Measurements from ENCODE around the gene NPPC. TPM values are rescaled to one million over a fixed set of nuclear protein-coding genes. Genes with fewer than 3 reads are reported as not detected.
"Not testable (repeated sequence)": the region's sequence is repeated elsewhere in the genome, so short reads cannot be mapped to it uniquely, and the experiment has no call there.

Gene NPPC
- total RNA-seq, 1 donor from 2014 or later = 0.23 TPM

- no peak for DNase-seq (ENCODE audit: low spot score)
- Mint-ChIP-seq H3K4me1 (ENCODE audit: low read depth) (no peaks in the 10 kb centered on the region), H3K27ac (no peak overlapping the region), H3K9me3 (no peaks in the 10 kb centered on the region), H3K4me3 (ENCODE audit: low read depth) (no peak overlapping the region), H3K27me3 (ENCODE audit: low read depth) (peaks cover 19% of the 10 kb centered on the region), H3K36me3 (ENCODE audit: low read depth) (no peaks in the 10 kb centered on the region)
- intact Hi-C loops (cut with micrococcal nuclease) = no loop called here
Measured at GRCh38 chr2:231947694-231948093, 21.5 kb upstream of the NPPC start.

DNA sequence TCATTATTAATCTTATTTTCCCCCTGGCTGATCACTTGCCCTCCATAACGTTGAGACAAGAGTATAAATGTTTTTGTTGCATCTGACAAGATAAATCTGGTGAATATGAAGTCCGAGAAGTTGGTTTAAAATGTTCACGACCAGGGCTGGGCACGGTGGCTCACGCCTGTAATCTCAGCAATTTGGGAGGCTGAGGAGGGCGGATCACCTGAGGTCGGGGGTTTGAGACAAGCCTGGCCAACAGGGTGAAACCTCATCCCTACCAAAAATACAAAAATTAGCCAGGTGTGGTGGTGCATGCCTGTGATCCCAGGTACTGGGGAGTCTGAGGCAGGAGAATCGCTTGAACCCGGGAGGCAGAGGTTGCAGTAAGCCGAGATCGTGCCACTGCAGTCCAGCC lies 20.9 kb upstream of the NPPC start:
- DNase-seq (ENCODE audit: low spot score); H3K4me1 Mint-ChIP-seq (ENCODE audit: low read depth); intact Hi-C loops (cut with micrococcal nuclease); H3K4me3 Mint-ChIP-seq (ENCODE audit: low read depth); H3K36me3 Mint-ChIP-seq (ENCODE audit: low read depth); H3K27ac Mint-ChIP-seq; H3K9me3 Mint-ChIP-seq: not testable (repeated sequence)
- peaks cover 19% of the 10 kb centered on the region for H3K27me3 Mint-ChIP-seq (ENCODE audit: low read depth)

GRCh38 chr2:231946241-231946814 lies 20.1 kb upstream of the NPPC start:
- no peak for DNase-seq (ENCODE audit: low spot score)
- H3K9me3 Mint-ChIP-seq = no peaks in the 10 kb centered on the region
- H3K4me3 Mint-ChIP-seq (ENCODE audit: low read depth) = no peak overlapping the region
- intact Hi-C loops (cut with micrococcal nuclease) = no loop called here
- peaks cover 13% of the 10 kb centered on the region for H3K27me3 Mint-ChIP-seq (ENCODE audit: low read depth)
- H3K27ac Mint-ChIP-seq = no peak overlapping the region
- H3K36me3 Mint-ChIP-seq (ENCODE audit: low read depth) = no peaks in the 10 kb centered on the region
- H3K4me1 Mint-ChIP-seq (ENCODE audit: low read depth) = no peaks in the 10 kb centered on the region

- no peak for DNase-seq (ENCODE audit: low spot score)
- intact Hi-C loops (cut with micrococcal nuclease) = no loop called here
- Mint-ChIP-seq H3K36me3 (ENCODE audit: low read depth) (no peaks in the 10 kb centered on the region), H3K4me1 (ENCODE audit: low read depth) (no peaks in the 10 kb centered on the region), H3K4me3 (ENCODE audit: low read depth) (no peak overlapping the region), H3K27me3 (ENCODE audit: low read depth) (peaks cover 5% of the 10 kb centered on the region), H3K27ac (no peak overlapping the region), H3K9me3 (no peaks in the 10 kb centered on the region)
Measured at GRCh38 chr2:231942180-231942579, 16.0 kb upstream of the NPPC start.

DNA sequence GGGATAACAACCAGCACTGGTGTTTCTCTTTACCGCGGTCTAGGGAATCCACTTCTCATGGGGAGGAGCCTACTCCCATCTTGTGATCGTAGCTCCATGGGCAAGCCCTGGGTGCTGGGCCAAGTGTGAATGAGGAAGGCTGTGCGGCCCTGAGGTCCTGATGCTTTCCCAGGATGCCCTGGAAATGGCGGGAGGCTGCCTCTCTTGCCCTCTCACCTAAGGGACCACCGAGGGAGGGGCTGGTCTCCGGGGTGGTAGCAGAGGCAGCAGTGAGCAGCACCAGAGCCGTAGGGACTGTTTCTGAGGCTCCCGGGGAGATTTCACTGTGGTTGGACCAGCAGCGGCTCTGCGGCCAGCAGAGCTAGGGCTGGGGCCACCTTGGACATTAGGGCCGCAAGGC lies 15.5 kb upstream of the NPPC start:
- Mint-ChIP-seq H3K4me1 (ENCODE audit: low read depth) (no peaks in the 10 kb centered on the region), H3K27me3 (ENCODE audit: low read depth) (peaks cover 6% of the 10 kb centered on the region), H3K36me3 (ENCODE audit: low read depth) (no peaks in the 10 kb centered on the region), H3K27ac (no peak overlapping the region), H3K9me3 (no peaks in the 10 kb centered on the region), H3K4me3 (ENCODE audit: low read depth) (no peak overlapping the region)
- intact Hi-C loops (cut with micrococcal nuclease) = no loop called here
- peak; percentile 3 for DNase-seq (ENCODE audit: low spot score)

GRCh38 chr2:231940795-231941194 lies 14.6 kb upstream of the NPPC start:
- Mint-ChIP-seq H3K9me3 (no peaks in the 10 kb centered on the region), H3K36me3 (ENCODE audit: low read depth) (no peaks in the 10 kb centered on the region), H3K27me3 (ENCODE audit: low read depth) (peaks cover 12% of the 10 kb centered on the region), H3K4me1 (ENCODE audit: low read depth) (no peaks in the 10 kb centered on the region), H3K27ac (no peak overlapping the region), H3K4me3 (ENCODE audit: low read depth) (no peak overlapping the region)
- peak; percentile 4 for DNase-seq (ENCODE audit: low spot score)
- intact Hi-C loops (cut with micrococcal nuclease) = no loop called here

GRCh38 chr2:231939022-231939421 lies 12.8 kb upstream of the NPPC start:
- Mint-ChIP-seq H3K4me3 (ENCODE audit: low read depth) (no peak overlapping the region), H3K9me3 (no peaks in the 10 kb centered on the region), H3K4me1 (ENCODE audit: low read depth) (no peaks in the 10 kb centered on the region), H3K36me3 (ENCODE audit: low read depth) (no peaks in the 10 kb centered on the region), H3K27ac (no peak overlapping the region), H3K27me3 (ENCODE audit: low read depth) (peaks cover 11% of the 10 kb centered on the region)
- DNase-seq (ENCODE audit: low spot score) = no peak
- intact Hi-C loops (cut with micrococcal nuclease) = no loop called here

DNA sequence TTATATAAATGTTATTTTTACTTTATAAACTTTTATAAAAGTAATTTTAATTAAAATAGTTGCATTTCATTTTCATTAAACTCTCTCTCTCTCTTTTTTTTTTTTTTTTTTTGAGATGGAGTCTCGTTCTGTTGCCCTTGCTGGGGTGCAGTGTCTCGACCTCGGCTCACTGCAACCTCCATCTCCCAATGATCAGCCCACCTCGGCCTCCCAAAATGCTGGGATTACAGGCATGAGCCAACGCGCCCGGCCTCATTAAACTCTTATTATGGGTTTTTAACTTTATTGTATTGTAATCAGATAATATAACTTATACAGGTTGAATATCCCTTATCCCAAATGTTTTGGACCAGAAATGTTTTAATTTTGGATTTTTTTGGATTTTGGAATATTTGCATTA lies 10.9 kb upstream of the NPPC start:
- peaks cover 10% of the 10 kb centered on the region for H3K27me3 Mint-ChIP-seq (ENCODE audit: low read depth)
- no peaks in the 10 kb centered on the region for H3K36me3 Mint-ChIP-seq (ENCODE audit: low read depth)
- intact Hi-C loops (cut with micrococcal nuclease) = no loop called here
- no peak for DNase-seq (ENCODE audit: low spot score)
- H3K9me3 Mint-ChIP-seq = no peaks in the 10 kb centered on the region
- no peak overlapping the region for H3K27ac Mint-ChIP-seq
- no peaks in the 10 kb centered on the region for H3K4me1 Mint-ChIP-seq (ENCODE audit: low read depth)
- no peak overlapping the region for H3K4me3 Mint-ChIP-seq (ENCODE audit: low read depth)

DNA sequence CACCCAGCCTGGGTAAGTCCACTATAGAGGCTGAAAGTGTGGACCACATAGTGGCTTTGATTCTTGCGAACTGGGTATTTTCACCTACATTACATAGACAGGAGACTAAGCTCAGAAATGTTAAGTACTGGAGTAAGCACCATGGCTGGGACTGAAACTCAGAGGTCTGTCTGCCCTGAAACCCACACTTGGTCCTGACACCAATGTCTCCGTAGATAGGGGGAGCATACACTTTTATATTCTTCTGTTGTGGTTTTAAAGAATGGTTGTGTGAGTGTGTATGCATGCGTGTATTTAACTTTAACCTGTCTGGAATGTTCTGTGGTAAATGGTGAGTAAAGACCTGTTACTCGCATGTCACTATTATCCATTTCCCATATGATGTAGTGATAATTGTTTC lies 10.3 kb upstream of the NPPC start:
- H3K4me1 Mint-ChIP-seq (ENCODE audit: low read depth) = no peaks in the 10 kb centered on the region
- no peaks in the 10 kb centered on the region for H3K36me3 Mint-ChIP-seq (ENCODE audit: low read depth)
- peaks cover 10% of the 10 kb centered on the region for H3K27me3 Mint-ChIP-seq (ENCODE audit: low read depth)
- intact Hi-C loops (cut with micrococcal nuclease) = no loop called here
- peak; percentile 6 for DNase-seq (ENCODE audit: low spot score)
- H3K4me3 Mint-ChIP-seq (ENCODE audit: low read depth) = no peak overlapping the region
- no peaks in the 10 kb centered on the region for H3K9me3 Mint-ChIP-seq
- no peak overlapping the region for H3K27ac Mint-ChIP-seq

GRCh38 chr2:231935815-231936214 lies 9.6 kb upstream of the NPPC start:
- no peaks in the 10 kb centered on the region for H3K9me3 Mint-ChIP-seq
- no peaks in the 10 kb centered on the region for H3K36me3 Mint-ChIP-seq (ENCODE audit: low read depth)
- no peak overlapping the region for H3K4me3 Mint-ChIP-seq (ENCODE audit: low read depth)
- intact Hi-C loops (cut with micrococcal nuclease) = no loop called here
- peaks cover 10% of the 10 kb centered on the region for H3K27me3 Mint-ChIP-seq (ENCODE audit: low read depth)
- H3K4me1 Mint-ChIP-seq (ENCODE audit: low read depth) = no peaks in the 10 kb centered on the region
- no peak overlapping the region for H3K27ac Mint-ChIP-seq
- DNase-seq (ENCODE audit: low spot score) = no peak

DNA sequence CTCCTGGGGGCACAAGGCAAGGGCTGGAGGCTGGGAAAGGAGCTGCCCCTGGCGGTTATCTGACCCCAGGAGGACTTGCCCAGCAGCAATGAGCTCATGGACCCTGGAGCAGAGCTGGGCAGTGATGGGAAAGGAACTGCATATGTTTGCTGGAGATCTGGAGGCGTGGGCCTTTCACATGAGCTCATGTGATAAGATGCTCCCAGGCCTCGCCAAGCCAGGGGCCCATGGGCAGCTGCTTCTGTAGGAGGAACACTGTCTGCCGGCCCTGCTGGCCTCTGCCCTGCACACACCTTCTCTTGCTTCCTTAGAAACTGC lies 9.0 kb upstream of the NPPC start:
- no peak overlapping the region for H3K4me3 Mint-ChIP-seq (ENCODE audit: low read depth)
- no peak overlapping the region for H3K27ac Mint-ChIP-seq
- DNase-seq (ENCODE audit: low spot score) = peak; percentile 3
- H3K9me3 Mint-ChIP-seq = no peaks in the 10 kb centered on the region
- no peaks in the 10 kb centered on the region for H3K36me3 Mint-ChIP-seq (ENCODE audit: low read depth)
- H3K27me3 Mint-ChIP-seq (ENCODE audit: low read depth) = peaks cover 10% of the 10 kb centered on the region
- intact Hi-C loops (cut with micrococcal nuclease) = no loop called here
- H3K4me1 Mint-ChIP-seq (ENCODE audit: low read depth) = no peaks in the 10 kb centered on the region

DNA sequence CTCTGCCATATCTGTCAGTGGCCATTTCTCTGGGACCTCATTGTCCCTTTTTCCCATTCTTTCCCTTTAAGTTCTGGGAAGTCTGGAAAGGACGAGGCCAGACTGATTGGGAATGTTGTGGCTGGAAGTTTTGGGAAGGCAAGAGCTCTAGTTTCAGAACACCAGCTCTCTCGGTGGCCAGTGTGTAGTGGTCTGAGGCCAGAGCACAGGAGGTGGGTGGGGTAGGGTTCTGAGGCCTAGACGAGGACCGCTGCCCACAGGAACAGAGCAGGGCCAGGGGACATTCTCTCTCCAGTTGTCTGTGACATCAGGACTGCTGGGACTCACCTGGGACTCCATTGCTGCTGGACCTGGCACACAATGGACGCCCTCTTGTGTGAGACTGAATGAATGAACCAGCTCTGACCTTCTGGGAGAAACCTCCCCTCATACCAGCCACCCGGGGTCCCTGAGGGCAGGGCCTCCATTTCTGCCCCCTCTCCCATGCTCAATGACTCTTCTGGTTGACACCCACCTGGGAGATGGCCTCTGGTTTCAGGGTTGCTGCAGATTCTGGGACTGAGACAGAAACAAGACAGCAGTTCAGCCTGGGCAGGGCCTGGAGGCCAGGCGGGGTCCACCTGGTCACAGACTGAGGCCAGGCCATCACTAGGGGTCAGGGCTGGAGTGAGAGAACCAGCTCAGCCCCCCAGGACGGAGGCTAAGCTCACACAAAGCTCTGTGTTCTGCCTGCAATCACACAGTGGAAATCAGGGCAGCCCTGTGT lies 8.4 kb upstream of the NPPC start:
- H3K4me3 Mint-ChIP-seq (ENCODE audit: low read depth) = no peak overlapping the region
- intact Hi-C loops (cut with micrococcal nuclease) = no loop called here
- H3K27me3 Mint-ChIP-seq (ENCODE audit: low read depth) = peaks cover 10% of the 10 kb centered on the region
- H3K36me3 Mint-ChIP-seq (ENCODE audit: low read depth) = no peaks in the 10 kb centered on the region
- peak; percentile 1 for DNase-seq (ENCODE audit: low spot score)
- H3K27ac Mint-ChIP-seq = no peak overlapping the region
- H3K4me1 Mint-ChIP-seq (ENCODE audit: low read depth) = no peaks in the 10 kb centered on the region
- no peaks in the 10 kb centered on the region for H3K9me3 Mint-ChIP-seq

DNA sequence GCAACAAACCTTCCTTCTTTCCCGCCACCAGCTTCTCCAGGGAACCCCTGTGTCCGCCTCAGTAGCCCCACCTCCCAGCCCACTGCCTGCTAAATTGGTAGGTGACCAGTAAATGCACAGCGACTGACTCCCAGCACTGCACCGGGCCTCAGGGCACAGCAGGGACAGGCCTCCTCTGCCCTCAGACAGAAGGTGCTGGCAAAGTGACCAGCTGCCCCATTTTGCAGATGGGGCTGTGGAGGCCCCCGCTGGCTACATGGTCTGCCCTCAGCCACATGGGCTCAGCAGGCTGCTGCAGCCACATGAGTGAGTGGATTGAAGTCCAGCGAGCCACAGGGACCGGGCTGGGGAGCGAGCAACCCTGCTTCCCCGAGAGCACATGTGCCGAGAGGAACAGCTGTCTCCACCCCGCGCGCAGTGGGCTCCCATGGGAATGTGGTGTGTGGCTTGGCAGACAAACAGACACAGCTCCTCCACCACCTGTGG lies 7.8 kb upstream of the NPPC start:
- H3K4me3 Mint-ChIP-seq (ENCODE audit: low read depth) = no peak overlapping the region
- no peaks in the 10 kb centered on the region for H3K4me1 Mint-ChIP-seq (ENCODE audit: low read depth)
- no peaks in the 10 kb centered on the region for H3K9me3 Mint-ChIP-seq
- no peaks in the 10 kb centered on the region for H3K36me3 Mint-ChIP-seq (ENCODE audit: low read depth)
- H3K27ac Mint-ChIP-seq = no peak overlapping the region
- H3K27me3 Mint-ChIP-seq (ENCODE audit: low read depth) = peaks cover 16% of the 10 kb centered on the region
- intact Hi-C loops (cut with micrococcal nuclease) = no loop called here
- peak; percentile 6 for DNase-seq (ENCODE audit: low spot score)
